Measurements from ENCODE around the gene HAPLN1. TPM values are rescaled to one million over a fixed set of nuclear protein-coding genes. Genes with fewer than 3 reads are reported as not detected.

HAPLN1 gene
- total RNA-seq, 1 experiment from 2014 or later, result 7.8 TPM

DNA sequence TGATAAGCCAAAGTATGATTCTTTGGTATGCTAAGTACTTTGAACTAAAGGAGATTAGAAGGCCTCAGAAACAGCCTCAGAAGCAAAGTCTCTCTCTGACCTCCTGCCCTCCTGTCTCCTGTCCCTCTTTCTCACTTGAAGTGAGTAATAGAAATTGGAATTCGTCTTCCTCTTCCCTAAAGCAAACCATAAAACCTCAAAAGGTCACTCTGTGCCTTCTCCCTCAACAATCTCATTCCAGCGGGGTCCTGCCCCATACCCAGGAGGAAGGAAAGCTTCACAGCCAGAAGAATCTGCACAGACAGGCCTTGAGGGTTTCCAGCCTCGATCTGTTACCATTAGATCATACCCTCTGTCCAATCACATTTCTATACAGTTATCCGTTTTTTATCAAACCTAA is 87.8 kb downstream of the HAPLN1 start:
- Histone ChIP-seq H3F3A (ENCODE audit: low read length, unreplicated experiment) (no peaks in the 10 kb centered on the region), H3K36me3 (ENCODE audit: low read depth, low read length) (no peaks in the 10 kb centered on the region), H3K9me2 (replicated peaks; ENCODE audit: low read length) (no peaks in the 10 kb centered on the region), H3K27me3 (ENCODE audit: low read length) (no peaks in the 10 kb centered on the region), H3K27ac (ENCODE audit: low read length) (no peak overlapping the region), H3K9ac (ENCODE audit: low read length) (no peak overlapping the region), H3K4me3 (ENCODE audit: low read length) (no peak overlapping the region), H2AFZ (ENCODE audit: low read length) (no peak overlapping the region), H3K9me3 (ENCODE audit: low read length) (no peaks in the 10 kb centered on the region), H3K4me1 (ENCODE audit: insufficient read depth, low read length) (peaks cover 10% of the 10 kb centered on the region; the same call in 1 of the 2 replicates), H3K79me2 (ENCODE audit: low read length) (no peaks in the 10 kb centered on the region), H3K4me2 (ENCODE audit: low read length) (0 out of 2 replicates have a peak overlapping the region, but pooled peaks have one; percentile 21), H4K20me1 (ENCODE audit: low read length) (no peaks in the 10 kb centered on the region)
- POLR2A ChIA-PET (ENCODE audit: unreplicated experiment), result no interaction called here
- intact Hi-C loops (cut with micrococcal nuclease), result no loop called here
- TF ChIP-seq EZH2phosphoT487 (IDR thresholded peaks at IDR 0.05; ENCODE audit: borderline replicate concordance, low read length) (no peak), EZH2 (IDR thresholded peaks at IDR 0.05; ENCODE audit: low read length, unreplicated experiment) (no peak)
- TF ChIP-seq, protein P1, sequence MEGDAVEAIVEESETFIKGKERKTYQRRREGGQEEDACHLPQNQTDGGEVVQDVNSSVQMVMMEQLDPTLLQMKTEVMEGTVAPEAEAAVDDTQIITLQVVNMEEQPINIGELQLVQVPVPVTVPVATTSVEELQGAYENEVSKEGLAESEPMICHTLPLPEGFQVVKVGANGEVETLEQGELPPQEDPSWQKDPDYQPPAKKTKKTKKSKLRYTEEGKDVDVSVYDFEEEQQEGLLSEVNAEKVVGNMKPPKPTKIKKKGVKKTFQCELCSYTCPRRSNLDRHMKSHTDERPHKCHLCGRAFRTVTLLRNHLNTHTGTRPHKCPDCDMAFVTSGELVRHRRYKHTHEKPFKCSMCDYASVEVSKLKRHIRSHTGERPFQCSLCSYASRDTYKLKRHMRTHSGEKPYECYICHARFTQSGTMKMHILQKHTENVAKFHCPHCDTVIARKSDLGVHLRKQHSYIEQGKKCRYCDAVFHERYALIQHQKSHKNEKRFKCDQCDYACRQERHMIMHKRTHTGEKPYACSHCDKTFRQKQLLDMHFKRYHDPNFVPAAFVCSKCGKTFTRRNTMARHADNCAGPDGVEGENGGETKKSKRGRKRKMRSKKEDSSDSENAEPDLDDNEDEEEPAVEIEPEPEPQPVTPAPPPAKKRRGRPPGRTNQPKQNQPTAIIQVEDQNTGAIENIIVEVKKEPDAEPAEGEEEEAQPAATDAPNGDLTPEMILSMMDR (conservative IDR thresholded peaks at IDR 0.05; ENCODE audit: low read depth, low read length), result no peak
- BruUV-seq (replicated peaks), result no TSS peak
- DNase-seq (peak; percentile 65), ATAC-seq (peak; percentile 58)
- CTCF ChIA-PET, result no interaction called here

DNA sequence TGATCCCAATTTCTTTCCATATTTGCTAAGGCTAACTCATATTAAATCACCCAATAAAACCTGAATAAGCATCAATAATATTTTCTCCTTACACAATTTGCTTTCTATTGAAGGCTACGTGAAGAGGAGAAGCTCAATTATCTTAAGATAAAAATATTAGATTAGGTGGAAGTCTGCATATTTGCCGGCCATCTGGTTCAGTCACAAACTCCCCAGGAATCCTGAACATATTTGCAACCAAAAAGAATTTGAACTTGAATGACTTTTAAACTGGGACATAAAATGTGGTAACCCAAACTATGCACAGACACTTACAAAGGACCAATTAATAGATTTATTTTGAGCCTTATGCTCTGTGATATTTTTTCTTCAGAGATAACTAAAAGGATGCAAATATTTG is 92.3 kb downstream of the HAPLN1 start:
- Histone ChIP-seq H3K4me1 (ENCODE audit: insufficient read depth, low read length) (peaks cover 10% of the 10 kb centered on the region; the same call in 1 of the 2 replicates), H3K79me2 (ENCODE audit: low read length) (no peaks in the 10 kb centered on the region), H3K9me2 (replicated peaks; ENCODE audit: low read length) (no peaks in the 10 kb centered on the region), H3K9me3 (ENCODE audit: low read length) (no peaks in the 10 kb centered on the region), H3K4me2 (ENCODE audit: low read length) (no peak overlapping the region), H3K27me3 (ENCODE audit: low read length) (no peaks in the 10 kb centered on the region), H4K20me1 (ENCODE audit: low read length) (no peaks in the 10 kb centered on the region), H3K4me3 (ENCODE audit: low read length) (no peak overlapping the region), H2AFZ (ENCODE audit: low read length) (no peak overlapping the region), H3K27ac (ENCODE audit: low read length) (no peak overlapping the region), H3K36me3 (ENCODE audit: low read depth, low read length) (no peaks in the 10 kb centered on the region), H3K9ac (ENCODE audit: low read length) (no peak overlapping the region), H3F3A (ENCODE audit: low read length, unreplicated experiment) (no peaks in the 10 kb centered on the region)
- no TSS peak for BruUV-seq (replicated peaks)
- TF ChIP-seq EZH2phosphoT487 (IDR thresholded peaks at IDR 0.05; ENCODE audit: borderline replicate concordance, low read length) (no peak), EZH2 (IDR thresholded peaks at IDR 0.05; ENCODE audit: low read length, unreplicated experiment) (no peak)
- TF ChIP-seq, protein P1 (conservative IDR thresholded peaks at IDR 0.05; ENCODE audit: low read depth, low read length), result no peak
- intact Hi-C loops (cut with micrococcal nuclease), result no loop called here
- ChIA-PET POLR2A (ENCODE audit: unreplicated experiment) (no interaction called here), CTCF (no interaction called here)
- ATAC-seq (no peak), DNase-seq (no peak)

DNA sequence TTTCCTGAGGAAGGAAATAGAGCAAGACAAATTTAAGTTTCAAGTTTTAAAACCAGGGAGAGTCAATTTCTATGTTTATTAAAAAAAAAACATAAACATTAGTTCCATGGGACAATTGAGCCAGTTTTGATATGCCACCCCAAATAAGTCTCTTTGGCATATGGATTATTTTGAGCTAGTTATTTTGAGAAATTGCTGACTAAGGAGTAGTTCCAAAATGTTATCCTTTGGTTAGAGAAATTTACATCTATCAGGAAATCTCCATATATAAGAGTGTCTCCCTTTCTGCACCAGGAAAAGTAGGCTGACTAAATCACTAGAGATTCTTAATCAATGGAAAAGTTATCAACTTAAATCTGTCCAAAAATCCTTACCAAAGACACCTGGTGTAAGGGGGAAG is 105.8 kb downstream of the HAPLN1 start:
- H3K4me3 ChIP-seq (ENCODE audit: low read length), result no peak overlapping the region
- H3K9ac ChIP-seq (ENCODE audit: low read length), result no peak overlapping the region
- no peaks in the 10 kb centered on the region for H3K79me2 ChIP-seq (ENCODE audit: low read length)
- TF ChIP-seq, protein P1 (conservative IDR thresholded peaks at IDR 0.05; ENCODE audit: low read depth, low read length), result no peak
- no peak for TF ChIP-seq EZH2 (IDR thresholded peaks at IDR 0.05; ENCODE audit: low read length, unreplicated experiment)
- TF ChIP-seq EZH2phosphoT487 (IDR thresholded peaks at IDR 0.05; ENCODE audit: borderline replicate concordance, low read length), result no peak
- no peaks in the 10 kb centered on the region for H3K9me2 ChIP-seq (replicated peaks; ENCODE audit: low read length)
- H3K9me3 ChIP-seq (ENCODE audit: low read length), result 0 out of 2 replicates have a peak, but pooled peaks cover 3% of the 10 kb centered on the region
- ATAC-seq, result no peak
- CTCF ChIA-PET, result interaction anchor here (0.6 kb wide), 1 partner anchor 1709 kb away, joined by 3 read pairs; no protein-coding TSS in a partner anchor
- no peaks in the 10 kb centered on the region for H3K36me3 ChIP-seq (ENCODE audit: low read depth, low read length)
- no peak overlapping the region for H3K27ac ChIP-seq (ENCODE audit: low read length)
- intact Hi-C loops (cut with micrococcal nuclease), result no loop called here
- DNase-seq, result no peak
- H3K4me2 ChIP-seq (ENCODE audit: low read length), result no peak overlapping the region
- H4K20me1 ChIP-seq (ENCODE audit: low read length), result no peaks in the 10 kb centered on the region
- no peaks in the 10 kb centered on the region for H3F3A ChIP-seq (ENCODE audit: low read length, unreplicated experiment)
- POLR2A ChIA-PET (ENCODE audit: unreplicated experiment), result no interaction called here
- no peaks in the 10 kb centered on the region for H3K27me3 ChIP-seq (ENCODE audit: low read length)
- H3K4me1 ChIP-seq (ENCODE audit: insufficient read depth, low read length), result no peaks in the 10 kb centered on the region
- no TSS peak for BruUV-seq (replicated peaks)
- H2AFZ ChIP-seq (ENCODE audit: low read length), result no peak overlapping the region

Measured in PC-3 (cell line).